Stimulated activated memory B cell treated with anti-CD40 and anti-IgM and Interleukin-4, amounts not matched to agents 10 μg/mL and 1 μg/mL and 100 μg/mL, for 72 hours (primary cell): ENCODE data around the gene ZGPAT.

Experiments used
- ATAC-seq: fragments of 150-1000 bp; cut with Tn5 transposase; 2 replicates; pipeline ENCODE4 v1.10.0; 2021
- H3K27ac Mint-ChIP-seq: one replicate; pipeline ENCODE4 v1.8.0; 2022; ENCODE audit warnings: mild to moderate bottlenecking, mixed read lengths
- H3K27me3 Mint-ChIP-seq: one replicate; pipeline ENCODE4 v1.8.0; 2022; ENCODE audit warnings: mixed read lengths
- H3K36me3 Mint-ChIP-seq: one replicate; pipeline ENCODE4 v1.8.0; 2022; ENCODE audit warnings: mixed read lengths
- H3K4me1 Mint-ChIP-seq: one replicate; pipeline ENCODE4 v1.8.0; 2022; ENCODE audit warnings: mixed read lengths
- H3K4me3 Mint-ChIP-seq: one replicate; pipeline ENCODE4 v1.8.0; 2022; ENCODE audit warnings: mild to moderate bottlenecking, moderate library complexity, mixed read lengths
- H3K9me3 Mint-ChIP-seq: one replicate; pipeline ENCODE4 v1.8.0; 2022; ENCODE audit warnings: mixed read lengths

Gene ZGPAT

GRCh38 chr20:63686492-63687321 lies 21.1 kb upstream of the ZGPAT start:
- no peak overlapping the region for H3K4me3 Mint-ChIP-seq
- H3K27ac Mint-ChIP-seq: no peak overlapping the region
- peaks cover 8% of the 10 kb centered on the region for H3K4me1 Mint-ChIP-seq
- ATAC-seq: no peak
- H3K9me3 Mint-ChIP-seq: no peaks in the 10 kb centered on the region
- no peaks in the 10 kb centered on the region for H3K36me3 Mint-ChIP-seq
- no peaks in the 10 kb centered on the region for H3K27me3 Mint-ChIP-seq

GRCh38 chr20:63687419-63688178 lies 20.2 kb upstream of the ZGPAT start:
- H3K4me3 Mint-ChIP-seq: no peak overlapping the region
- H3K36me3 Mint-ChIP-seq: no peaks in the 10 kb centered on the region
- H3K27ac Mint-ChIP-seq: no peak overlapping the region
- no peak for ATAC-seq
- H3K9me3 Mint-ChIP-seq: no peaks in the 10 kb centered on the region
- no peaks in the 10 kb centered on the region for H3K27me3 Mint-ChIP-seq
- peaks cover 9% of the 10 kb centered on the region for H3K4me1 Mint-ChIP-seq

- H3K4me3 Mint-ChIP-seq: no peak overlapping the region
- no peaks in the 10 kb centered on the region for H3K9me3 Mint-ChIP-seq
- no peak for ATAC-seq
- H3K27me3 Mint-ChIP-seq: no peaks in the 10 kb centered on the region
- peaks cover 9% of the 10 kb centered on the region for H3K4me1 Mint-ChIP-seq
- H3K27ac Mint-ChIP-seq: no peak overlapping the region
- peaks cover under 1% of the 10 kb centered on the region for H3K36me3 Mint-ChIP-seq
Measured at GRCh38 chr20:63688228-63689045, 19.4 kb upstream of the ZGPAT start.

GRCh38 chr20:63689046-63690002 lies 18.5 kb upstream of the ZGPAT start:
- Mint-ChIP-seq H3K4me3 (no peak overlapping the region), H3K4me1 (peaks cover 9% of the 10 kb centered on the region), H3K27me3 (no peaks in the 10 kb centered on the region), H3K36me3 (peaks cover 9% of the 10 kb centered on the region), H3K9me3 (no peaks in the 10 kb centered on the region), H3K27ac (no peak overlapping the region)
- peak; percentile 1 for ATAC-seq

- H3K27ac Mint-ChIP-seq: no peak overlapping the region
- H3K4me3 Mint-ChIP-seq: no peak overlapping the region
- peaks cover 9% of the 10 kb centered on the region for H3K4me1 Mint-ChIP-seq
- H3K27me3 Mint-ChIP-seq: no peaks in the 10 kb centered on the region
- H3K9me3 Mint-ChIP-seq: no peaks in the 10 kb centered on the region
- H3K36me3 Mint-ChIP-seq: peaks cover 10% of the 10 kb centered on the region
- no peak for ATAC-seq
Measured at GRCh38 chr20:63690003-63690897, 17.6 kb upstream of the ZGPAT start.

- Mint-ChIP-seq H3K27me3 (no peaks in the 10 kb centered on the region), H3K9me3 (no peaks in the 10 kb centered on the region), H3K36me3 (peaks cover 10% of the 10 kb centered on the region), H3K4me3 (no peak overlapping the region), H3K4me1 (peaks cover 11% of the 10 kb centered on the region), H3K27ac (no peak overlapping the region)
- ATAC-seq: peak; percentile 13
Measured at GRCh38 chr20:63690898-63691710, 16.7 kb upstream of the ZGPAT start.

GRCh38 chr20:63691711-63692435 lies 16.0 kb upstream of the ZGPAT start:
- peaks cover 15% of the 10 kb centered on the region for H3K4me1 Mint-ChIP-seq
- no peak overlapping the region for H3K27ac Mint-ChIP-seq
- no peaks in the 10 kb centered on the region for H3K27me3 Mint-ChIP-seq
- no peaks in the 10 kb centered on the region for H3K9me3 Mint-ChIP-seq
- H3K4me3 Mint-ChIP-seq: no peak overlapping the region
- no peak for ATAC-seq
- peaks cover 10% of the 10 kb centered on the region for H3K36me3 Mint-ChIP-seq

GRCh38 chr20:63692436-63693082 lies 15.3 kb upstream of the ZGPAT start:
- Mint-ChIP-seq H3K9me3 (no peaks in the 10 kb centered on the region), H3K27me3 (no peaks in the 10 kb centered on the region), H3K4me3 (no peak overlapping the region), H3K4me1 (peaks cover 22% of the 10 kb centered on the region), H3K36me3 (peaks cover 10% of the 10 kb centered on the region), H3K27ac (no peak overlapping the region)
- no peak for ATAC-seq

GRCh38 chr20:63693083-63693732 lies 14.6 kb upstream of the ZGPAT start:
- Mint-ChIP-seq H3K4me1 (peaks cover 28% of the 10 kb centered on the region), H3K27me3 (no peaks in the 10 kb centered on the region), H3K4me3 (no peak overlapping the region), H3K36me3 (peaks cover 10% of the 10 kb centered on the region), H3K9me3 (no peaks in the 10 kb centered on the region), H3K27ac (peak overlapping the region; percentile 57)
- ATAC-seq: no peak

- no peaks in the 10 kb centered on the region for H3K9me3 Mint-ChIP-seq
- H3K27me3 Mint-ChIP-seq: no peaks in the 10 kb centered on the region
- H3K4me1 Mint-ChIP-seq: peaks cover 31% of the 10 kb centered on the region
- peaks cover 10% of the 10 kb centered on the region for H3K36me3 Mint-ChIP-seq
- ATAC-seq: no peak
- peak overlapping the region; percentile 57 for H3K27ac Mint-ChIP-seq
- H3K4me3 Mint-ChIP-seq: peak overlapping the region; percentile 26
Measured at GRCh38 chr20:63693733-63694583, 13.9 kb upstream of the ZGPAT start.
